GM12878 (cell line): Measurements from ENCODE around the gene PRMT7.

Experiments used
- CBFB ChIP-seq: IDR thresholded peaks from 2 replicates; pipeline ENCODE4 v1.6.1; 2016; ENCODE audit warnings: antibody characterized with exemption, low read depth
- CTCF ChIP-seq, 3 experiments: IDR thresholded peaks in 2 of 3; conservative IDR thresholded peaks in 1 of 3; 2 replicates each; pipeline ENCODE4 v1.5.1; 2011; ENCODE audit warnings: low read depth in 3 of 3, low read length in 3 of 3, mild to moderate bottlenecking in 3 of 3, control low read depth in 2 of 3, moderate library complexity in 2 of 3, inconsistent platforms in 1 of 3, mixed read lengths in 1 of 3; ENCODE audit not compliant: control insufficient read depth in 2 of 3, insufficient read depth in 1 of 3; ENCODE audit errors: extremely low read depth in 1 of 3
- ESRRA ChIP-seq: IDR thresholded peaks from 2 replicates; pipeline ENCODE4 v1.6.1; 2012; ENCODE audit warnings: mild to moderate bottlenecking, low read length, improper control_type of control experiment
- FOXM1 ChIP-seq: IDR thresholded peaks from 2 replicates; pipeline ENCODE4 v1.6.1; 2012; ENCODE audit warnings: low read depth, mild to moderate bottlenecking, inconsistent platforms, low read length, moderate library complexity
- POLR2AphosphoS5 ChIP-seq: IDR thresholded peaks from 2 replicates; pipeline ENCODE4 v1.6.1; 2011; ENCODE audit warnings: mild to moderate bottlenecking, low read length, inconsistent platforms
- ZSCAN29 ChIP-seq: fragments of 450-650 bp; IDR thresholded peaks from 2 replicates; pipeline ENCODE4 v1.6.1; 2017; ENCODE audit warnings: mild to moderate bottlenecking, moderate library complexity

- TF ChIP-seq ESRRA: no peak
- no peak for TF ChIP-seq CBFB
- no peak for TF ChIP-seq FOXM1
- no peak for TF ChIP-seq ZSCAN29
- TF ChIP-seq POLR2AphosphoS5: no peak
- no peak for TF ChIP-seq CTCF (IDR thresholded peaks at IDR 0.05 in 2 of 3, conservative IDR thresholded peaks at IDR 0.05 in 1 of 3; ENCODE audit: control insufficient read depth in 2 of 3, extremely low read depth in 1 of 3, insufficient read depth in 1 of 3, low read depth in 3 of 3, low read length in 3 of 3)
Measured at GRCh38 chr16:68356919-68357286, 46.1 kb downstream of the PRMT7 start.
